Measurements from ENCODE around the gene ZNF385D.

Gene ZNF385D

DNA sequence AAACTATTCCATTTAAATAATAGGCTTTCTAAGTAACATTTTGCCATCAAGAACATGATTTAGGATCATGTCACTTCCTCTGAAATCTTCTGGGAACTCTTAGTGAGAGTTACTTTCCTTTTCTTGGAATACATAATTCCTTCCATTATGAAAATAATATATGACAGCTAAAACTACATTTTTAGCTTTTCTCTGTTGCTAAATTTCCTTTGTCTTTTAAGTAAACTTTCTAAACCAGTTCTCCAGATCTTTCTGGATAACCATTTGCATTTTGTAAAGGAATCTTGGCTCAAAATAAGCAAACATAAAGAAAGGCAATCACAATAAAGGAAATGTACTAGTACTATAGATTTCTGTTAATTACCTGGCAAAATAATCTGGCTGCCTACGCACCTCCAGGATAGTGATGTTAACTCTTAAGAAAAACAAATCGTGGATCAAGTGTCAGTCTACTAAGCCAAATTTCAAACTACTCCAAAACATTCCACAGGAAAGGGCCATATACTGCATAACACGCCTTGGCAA lies 165.7 kb downstream of the ZNF385D start:
- no peak for DNase-seq

DNA sequence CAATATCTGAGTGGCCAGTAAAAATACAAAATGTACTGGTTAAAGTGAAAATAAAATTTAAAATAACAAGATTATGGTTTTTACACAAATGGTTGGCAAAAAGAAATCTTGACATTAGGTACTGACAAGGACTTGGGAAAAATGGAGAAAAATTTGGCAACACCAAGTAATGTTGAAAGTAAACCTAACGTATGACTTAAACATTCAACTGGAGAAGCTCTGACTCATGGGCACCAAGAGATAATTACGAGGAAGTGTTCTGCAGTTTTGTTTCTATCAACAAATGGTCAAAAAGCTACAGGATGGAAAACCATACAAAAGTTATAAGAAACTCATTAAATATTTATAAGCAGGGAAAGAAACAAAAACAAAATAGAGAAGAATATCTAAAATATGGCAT lies 177.7 kb downstream of the ZNF385D start:
- DNase-seq = no peak

DNA sequence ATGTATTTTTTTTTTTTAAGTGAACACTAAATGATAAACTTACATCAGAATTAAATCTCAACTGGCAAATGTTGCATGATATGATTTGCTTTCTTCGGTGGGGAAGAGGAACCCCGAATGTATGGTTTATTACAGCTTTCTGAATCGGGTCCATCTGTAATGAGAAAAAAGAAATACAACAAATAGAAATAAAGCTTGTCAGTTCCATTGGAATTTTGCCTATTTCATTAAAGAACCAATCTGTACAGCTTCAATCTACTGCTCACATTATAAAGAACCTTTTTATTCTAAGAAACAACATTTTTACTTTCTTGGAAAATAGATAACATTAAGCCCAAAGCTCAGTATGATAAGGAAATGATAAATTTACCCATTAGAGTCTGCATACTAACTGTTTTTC lies 186.5 kb downstream of the ZNF385D start:
- no peak for DNase-seq

DNA sequence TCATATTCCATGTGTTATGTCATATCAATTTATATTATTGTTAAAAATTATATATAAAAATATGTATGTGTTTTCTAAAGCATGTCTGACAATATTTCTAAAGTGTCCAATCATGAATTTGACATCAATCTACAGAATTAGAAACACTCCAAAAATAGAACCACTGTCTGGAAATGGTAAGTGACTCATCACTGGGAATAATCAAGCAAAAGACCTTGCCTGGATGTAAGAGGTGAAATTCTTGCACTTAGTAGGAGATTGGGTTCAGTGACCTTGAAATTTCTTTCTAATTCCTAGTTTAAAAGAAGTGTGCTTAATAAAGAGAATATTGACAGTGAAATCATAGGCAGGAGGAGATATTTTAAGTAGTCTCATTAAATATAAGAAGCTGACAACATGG lies 188.8 kb downstream of the ZNF385D start:
- no peak for DNase-seq

DNA sequence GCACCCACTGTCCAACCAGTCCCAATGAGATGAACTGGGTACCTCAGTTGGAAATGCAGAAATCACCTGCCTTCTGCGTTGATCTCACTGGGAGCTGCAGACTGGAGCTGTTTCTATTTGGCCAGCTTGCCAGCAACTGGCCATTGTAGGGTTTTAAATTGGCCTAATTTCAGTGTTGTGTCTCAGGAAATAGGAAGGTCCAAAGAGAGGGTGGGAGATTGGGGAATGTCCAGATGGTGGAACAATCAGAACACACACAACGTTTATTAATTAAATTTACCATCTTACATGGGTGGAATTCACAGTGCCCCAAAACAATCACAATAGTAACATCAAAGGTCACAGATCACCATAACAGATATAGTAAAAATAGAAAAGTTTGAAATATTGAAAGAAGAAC lies 189.5 kb downstream of the ZNF385D start:
- no peak for DNase-seq

DNA sequence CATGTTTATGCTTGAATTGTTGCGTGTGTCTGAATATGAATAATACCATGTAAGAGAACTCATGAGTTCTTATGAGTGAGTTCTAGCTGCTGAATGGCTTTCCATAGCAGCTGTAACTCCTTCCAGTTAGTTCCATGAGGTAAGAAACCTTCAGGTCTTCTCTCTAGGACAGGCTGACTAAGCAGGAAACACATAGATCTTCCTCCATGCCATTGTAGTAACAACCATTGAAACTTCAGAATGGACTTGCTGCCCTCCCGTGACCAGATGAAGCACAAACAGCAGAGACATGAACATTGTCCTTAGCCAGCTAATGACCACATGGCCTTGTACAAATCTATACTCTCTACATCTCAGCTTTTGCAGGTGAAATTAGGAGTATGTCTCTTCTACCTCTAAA lies 200.0 kb downstream of the ZNF385D start:
- no peak for DNase-seq

DNA sequence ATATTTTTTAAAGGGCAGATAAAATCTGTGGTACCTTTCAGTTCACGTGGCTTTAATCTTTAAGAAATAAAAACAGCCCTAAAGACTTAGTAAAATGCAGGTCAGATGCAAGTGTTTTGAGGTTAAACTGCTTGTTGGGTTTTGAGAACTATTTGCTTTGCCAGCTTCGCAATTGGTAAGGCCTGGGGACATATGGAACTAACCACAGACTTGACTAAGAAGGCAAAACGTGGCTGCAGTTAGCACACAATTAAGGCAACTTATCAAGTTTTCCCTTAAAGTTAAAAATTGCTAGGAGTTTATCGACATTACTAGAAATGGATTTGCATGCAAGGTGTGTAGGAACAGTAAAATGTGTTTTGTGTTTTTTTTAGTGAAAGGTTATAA lies 206.9 kb downstream of the ZNF385D start:
- no peak for DNase-seq

DNA sequence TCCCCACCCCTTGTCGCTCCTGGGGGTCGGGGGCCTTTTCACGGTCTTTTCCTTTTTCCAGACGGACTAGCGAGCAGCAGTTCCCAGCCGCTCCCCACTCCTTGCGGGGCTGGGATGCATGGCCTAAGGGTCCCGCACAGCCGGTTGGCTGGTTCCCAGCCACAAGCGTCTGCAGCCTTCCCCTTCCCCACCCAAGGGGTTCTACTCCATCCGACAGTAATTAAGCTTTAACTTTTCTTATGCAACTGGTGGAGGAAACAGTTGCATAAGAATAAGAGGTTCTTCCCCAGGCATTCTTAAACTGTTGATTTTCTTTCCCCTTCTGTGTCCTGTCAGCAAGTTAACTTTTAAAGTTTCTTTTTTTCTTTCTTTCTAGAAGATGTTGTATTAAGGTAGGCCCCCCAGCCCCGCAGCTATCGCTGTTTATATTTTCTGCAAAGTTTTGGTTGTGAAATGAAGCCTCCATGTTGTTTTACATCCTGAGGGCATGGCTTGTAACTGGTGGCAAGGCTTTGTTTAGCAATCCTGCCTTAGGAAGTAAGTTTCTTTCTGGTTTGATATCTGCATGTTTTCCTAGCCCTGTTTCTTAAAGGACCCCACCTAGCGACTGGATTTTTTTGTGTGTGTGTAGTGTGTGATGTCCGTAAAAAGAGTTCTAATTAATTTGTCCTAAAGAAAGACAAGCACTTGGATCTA lies 207.5 kb downstream of the ZNF385D start:
- no peak for DNase-seq

DNA sequence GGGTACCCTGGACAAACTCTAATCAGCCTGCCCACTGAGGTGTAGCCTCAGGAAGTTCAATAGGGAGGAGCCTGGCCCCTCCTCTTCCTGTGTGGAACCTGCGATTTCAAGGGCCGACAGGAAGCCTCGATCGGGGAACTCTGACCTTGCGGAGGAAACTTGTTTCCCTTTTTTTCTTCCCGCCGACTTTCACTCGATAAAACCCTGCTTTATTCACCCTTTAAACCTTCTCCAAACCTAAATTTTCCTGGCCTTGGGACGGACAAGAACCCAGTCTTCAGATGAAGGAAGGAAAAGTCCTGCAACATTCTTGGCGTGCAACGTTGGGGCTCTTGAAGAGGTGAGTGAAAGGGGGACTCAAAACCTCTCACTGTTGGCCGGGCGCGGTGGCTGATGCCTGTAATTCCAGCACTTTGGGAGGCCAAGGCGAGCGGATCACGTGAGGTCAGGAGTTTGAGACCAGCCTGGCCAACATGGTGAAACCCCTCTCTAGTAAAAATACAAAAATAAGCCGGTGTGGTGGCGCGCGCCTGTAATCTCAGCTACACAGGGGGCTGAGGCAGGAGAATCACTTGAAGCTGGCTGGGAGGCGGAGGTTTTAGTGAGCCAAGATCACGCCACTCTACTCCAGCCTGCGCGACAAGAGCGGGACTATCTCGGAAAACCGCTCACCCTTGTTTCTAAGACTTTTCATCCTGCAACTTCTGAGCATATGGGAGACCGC lies 208.2 kb downstream of the ZNF385D start:
- DNase-seq = no peak

DNA sequence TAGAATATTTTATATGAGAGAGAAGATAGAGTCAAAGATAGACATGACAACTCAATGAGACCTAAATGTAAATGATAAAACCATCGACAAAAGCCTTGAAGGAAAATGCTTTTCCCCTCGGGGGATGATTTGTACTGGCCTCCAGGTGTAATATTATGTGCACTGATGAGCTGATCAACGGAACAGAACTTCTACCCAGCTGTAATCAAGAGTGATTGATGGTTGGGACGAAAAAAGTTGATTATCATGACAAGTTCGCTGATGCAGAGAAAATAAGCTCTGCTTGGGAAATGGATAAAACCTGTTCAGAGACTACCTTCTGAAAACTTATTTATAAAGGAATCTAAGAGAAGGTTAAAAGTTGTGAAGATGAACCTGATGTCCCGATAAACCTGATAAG lies 210.7 kb downstream of the ZNF385D start:
- DNase-seq = no peak

DNA sequence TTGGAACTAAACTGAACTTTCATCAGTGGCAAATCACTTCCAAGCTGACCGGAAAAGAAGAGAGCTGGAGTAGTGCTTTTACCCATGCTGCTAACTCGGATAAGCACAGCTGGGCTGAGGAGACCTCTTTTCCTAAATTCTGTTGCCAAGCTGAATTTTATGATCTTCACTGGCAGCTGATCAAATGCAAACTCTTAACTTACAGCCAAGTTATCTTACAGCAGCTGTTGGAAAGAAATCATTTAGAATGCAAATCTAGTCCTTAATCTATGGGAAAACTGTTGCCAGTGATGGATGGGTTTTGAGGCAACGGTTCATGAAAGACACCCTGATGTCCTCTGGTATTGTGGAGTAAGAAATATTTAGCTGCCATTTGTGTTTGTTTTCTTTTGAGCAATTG lies 216.5 kb downstream of the ZNF385D start:
- DNase-seq = no peak

DNA sequence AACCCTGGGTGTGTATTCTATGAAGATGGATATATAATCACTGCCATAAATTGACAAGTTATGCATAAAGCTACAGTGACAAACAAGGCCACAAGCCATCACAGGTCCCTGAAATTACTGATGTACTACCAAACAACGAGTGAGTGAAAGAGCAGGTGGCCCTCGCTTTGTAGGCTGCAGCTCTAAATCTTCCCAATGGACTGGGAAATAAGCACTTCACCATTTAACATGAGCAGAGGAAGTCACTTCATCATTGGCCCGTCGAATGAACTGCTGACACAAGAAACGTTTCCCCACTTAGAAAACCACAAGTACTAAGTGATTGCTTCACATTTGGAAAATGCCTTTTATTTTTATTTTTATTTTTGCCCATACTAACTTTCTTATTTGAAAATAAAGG lies 218.0 kb downstream of the ZNF385D start:
- DNase-seq = no peak

DNA sequence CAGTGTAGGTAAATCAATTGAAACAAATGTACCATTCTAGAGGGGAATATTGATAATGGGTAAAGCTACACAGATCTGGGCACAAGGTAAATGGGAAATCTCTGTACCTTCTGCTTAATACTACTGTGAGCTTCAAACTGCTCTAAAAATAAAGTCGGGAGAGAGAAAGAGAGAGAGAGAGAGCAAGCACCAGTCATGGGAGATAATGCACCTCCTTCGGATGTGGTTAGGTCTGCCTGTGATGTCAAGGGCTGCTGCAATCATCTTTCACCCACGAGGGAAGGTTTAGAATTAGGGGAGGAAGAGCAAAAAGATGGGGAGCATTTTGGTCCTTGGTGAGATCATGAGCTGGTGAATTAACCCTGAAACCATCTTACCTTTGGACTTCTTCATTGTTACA lies 219.1 kb downstream of the ZNF385D start:
- DNase-seq = no peak

DNA sequence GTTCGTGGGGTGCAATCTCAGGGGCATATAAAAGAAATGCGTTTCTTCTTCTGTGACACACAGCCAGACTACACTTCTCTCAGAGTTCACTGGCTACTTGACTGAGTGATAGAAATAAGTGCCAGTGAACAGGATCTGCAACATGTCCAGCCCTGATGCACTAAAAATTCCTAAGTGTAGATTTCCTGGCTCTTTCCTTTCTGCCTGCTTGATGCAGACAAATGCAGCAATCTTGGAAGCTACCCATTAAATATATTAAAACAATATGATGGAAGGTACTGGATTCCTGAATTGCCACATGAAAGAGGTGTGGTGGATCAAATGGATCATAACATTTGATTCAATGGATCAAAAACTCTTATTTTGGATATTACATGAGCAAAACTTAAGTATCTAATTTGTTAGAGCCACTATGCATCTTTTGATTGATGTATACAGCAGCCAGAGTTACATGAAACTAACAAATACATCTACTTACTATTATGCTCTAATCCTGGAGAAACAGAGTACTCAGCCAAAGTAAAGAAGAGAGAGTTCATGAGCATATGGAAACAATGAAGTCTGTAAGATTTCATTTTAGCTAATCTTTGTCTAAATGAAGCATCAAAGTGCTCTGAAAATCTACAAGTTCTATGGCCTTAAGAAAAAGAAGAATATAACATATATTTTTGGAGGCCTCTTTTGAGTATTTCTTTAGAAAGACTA lies 222.6 kb downstream of the ZNF385D start:
- no peak for DNase-seq

DNA sequence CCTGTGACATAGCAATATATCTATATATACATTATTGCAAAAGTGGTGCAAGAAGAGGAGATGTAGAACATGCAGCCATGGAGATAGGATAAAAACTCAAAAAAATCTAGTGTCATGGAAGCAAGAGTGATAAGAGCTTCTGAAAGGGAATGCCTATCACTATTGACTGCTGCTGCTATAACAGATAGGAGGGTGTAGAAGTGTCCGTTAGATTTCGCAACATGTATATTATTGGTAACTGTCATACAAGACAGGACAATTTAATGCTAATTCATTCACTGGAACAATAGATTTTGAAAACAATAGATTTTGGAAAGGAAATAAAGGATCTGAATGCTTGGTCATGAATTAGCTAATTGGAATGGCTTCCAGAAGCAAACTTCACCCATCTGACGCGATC lies 224.5 kb downstream of the ZNF385D start:
- no peak for DNase-seq

DNA sequence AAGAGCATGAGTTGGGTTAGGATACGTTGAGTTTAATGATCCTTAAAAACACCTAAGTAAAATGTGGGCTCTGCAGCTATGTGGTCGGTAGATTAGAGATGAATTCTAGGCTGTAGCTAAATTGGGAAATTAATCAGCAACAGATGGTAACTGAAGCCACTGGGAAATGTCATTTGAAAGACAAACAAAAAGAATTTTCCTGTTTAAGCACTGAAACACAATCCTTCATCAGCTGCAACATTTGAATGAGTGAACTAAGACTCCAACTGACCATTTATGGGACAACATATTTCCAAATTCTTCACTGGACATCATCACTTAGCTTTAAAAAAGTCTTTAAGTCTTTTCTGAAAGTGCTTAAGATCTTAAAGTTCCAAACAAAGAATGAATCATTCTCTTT lies 226.9 kb downstream of the ZNF385D start:
- DNase-seq = no peak

DNA sequence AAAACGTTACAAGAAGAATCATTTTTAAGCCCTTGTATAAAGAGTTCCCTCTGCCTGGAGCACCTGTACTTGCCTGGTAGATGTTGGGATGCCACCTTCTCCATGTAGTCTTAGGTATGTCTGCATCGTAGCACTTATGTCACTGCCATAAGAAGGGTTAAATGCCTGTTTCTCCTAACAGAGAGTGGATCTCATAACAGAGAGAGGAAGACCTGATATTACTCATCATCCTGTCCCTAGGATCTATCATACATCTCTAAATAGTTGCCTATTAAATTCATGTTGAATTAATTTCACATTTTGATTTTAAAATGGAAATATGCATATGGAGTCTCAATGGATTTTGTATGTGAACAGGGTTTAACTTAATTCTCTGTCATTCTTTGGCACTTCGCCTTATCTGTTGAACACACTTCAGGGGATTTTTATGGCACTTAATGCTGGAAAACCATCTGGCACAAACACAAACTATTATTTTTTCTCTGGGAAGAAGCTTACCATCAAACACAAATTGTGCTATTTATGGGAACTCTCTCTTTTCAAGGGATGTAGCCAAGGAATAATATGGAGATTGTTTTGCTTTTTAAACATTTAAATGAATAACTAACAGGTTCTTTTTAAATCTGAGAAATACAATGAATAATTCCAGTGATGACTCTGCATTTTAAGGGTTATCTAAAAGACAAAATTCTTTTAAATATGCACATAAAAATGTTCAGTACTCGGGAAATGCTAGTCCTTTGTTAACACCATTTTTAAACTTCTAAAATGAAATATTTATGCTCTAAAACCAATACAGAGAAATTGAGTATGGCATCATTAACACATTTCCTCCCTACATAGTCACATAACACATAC lies 230.7 kb downstream of the ZNF385D start:
- DNase-seq = no peak

DNA sequence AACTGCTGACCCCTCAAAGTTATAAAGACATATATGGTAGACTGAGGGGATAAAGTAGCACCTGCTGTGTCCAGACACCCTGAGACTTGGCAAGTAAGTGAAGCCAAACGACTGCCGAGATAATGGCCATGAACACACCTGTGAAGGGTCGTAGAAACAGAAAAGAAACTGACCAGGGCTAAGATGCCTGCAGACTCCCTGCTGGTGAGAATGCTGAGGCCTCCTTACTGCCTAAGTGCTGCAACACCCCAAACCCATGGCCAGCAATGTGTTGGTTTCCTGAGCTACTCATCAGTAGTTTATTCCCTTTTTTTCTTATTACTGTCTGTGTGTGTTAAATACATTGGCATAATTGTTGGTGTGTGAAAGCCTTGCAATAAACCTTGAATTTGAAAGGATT lies 233.8 kb downstream of the ZNF385D start:
- no peak for DNase-seq

DNA sequence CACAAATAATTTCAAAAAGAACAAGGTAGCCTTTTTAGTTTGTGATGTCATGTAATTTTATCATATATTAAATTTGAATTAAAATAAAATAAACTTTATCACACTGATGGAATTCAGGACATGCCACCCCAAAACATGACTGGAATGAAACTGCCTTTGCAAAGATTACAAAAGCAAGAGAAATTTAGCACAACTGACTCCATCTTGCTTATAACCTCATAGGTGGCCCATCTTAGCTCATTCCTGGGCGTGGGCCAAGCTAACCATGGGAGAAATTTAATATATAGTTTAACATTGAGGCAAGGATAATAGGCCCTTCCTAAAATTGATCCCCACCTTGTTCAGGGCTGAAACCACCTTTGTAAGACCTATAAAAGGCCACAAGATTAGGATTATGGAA lies 235.6 kb downstream of the ZNF385D start:
- DNase-seq = no peak

DNA sequence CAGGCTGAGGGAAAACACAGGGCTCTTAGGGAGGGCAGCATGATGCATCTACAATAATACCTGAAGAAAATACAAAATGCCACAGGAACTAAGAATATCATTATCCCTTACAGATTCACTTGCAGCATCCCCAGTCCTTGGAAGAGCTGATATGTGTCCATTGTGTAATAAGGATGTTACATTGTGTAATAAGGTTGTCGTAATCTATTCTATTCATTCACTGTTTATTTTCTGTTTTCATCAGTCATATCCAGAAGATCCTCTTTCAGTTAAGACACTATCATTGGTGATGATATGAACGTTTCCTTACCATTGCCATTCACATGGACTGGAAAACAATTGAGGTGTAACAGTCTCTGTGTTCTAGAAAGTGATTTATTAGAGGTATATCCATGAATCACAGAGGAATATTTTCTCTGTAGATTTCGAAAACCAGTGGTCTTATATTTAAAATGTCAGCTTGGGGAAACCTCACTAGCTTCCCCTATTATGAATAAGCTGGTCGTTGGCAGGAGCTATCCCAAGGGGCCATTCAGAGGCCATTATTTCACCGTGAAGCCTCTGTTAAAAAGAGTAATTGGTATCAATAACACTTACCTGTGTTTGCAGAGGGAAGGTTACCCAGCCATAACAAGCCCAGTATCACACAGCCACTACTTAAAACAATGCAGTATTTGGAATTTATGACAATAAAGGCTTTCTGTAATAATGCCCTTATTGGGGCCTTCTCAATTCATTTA lies 241.1 kb downstream of the ZNF385D start:
- DNase-seq = no peak

DNA sequence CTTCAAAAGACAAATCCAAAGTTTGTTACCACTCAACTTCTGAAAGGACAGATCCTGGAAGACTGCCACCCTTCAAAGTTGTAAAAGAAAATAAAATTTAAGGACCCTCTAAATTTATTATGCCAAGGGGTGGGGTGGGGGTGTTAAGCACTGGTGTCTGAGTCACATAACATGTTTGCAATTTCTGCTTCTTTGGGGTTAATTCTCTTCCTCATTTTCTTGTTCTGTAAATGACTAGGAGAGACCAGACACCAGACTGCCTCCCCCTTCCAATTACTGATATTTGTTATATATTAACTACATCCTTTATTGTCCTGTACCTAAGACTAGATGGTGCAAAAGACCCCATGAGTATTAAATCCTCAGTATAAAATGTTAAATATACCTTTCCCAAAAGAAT lies 242.8 kb downstream of the ZNF385D start:
- no peak for DNase-seq

DNA sequence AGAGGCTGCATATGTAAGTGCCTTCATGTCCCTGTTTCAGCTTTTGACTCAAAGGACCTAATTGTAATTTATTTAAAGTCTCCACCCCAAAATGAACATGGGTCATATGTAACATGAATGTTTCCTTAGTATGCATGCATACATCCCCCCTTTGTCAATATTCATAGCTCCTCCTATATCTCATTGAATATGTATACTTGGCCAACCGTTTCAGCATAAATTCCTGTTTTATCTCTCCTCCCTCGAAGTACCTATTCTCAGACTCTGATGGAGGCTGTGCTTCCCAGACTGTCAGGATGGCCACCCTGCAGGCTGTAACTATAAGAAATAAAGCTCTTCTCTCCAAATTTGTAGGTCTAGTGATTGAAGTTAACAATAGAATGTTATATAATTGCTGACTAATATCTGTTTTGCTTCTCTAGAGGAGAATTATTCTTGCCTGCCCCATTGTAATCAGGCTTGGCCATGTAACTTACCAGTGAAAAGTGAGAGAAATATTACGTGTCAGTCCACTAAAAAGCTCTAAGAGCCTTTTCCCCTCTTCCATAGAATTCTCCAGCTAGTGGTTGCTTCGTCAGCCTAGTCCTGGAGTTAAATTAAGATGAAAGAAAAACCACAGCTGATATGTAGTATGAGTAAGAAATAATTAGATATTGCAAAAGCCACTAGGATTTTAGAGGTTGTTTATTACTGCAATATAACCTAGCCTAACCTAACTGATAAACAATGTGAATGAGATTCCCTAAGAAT lies 245.1 kb downstream of the ZNF385D start:
- DNase-seq = no peak

Measured in SIG-M5 (cell line).